GM12892 (cell line): ENCODE data around the gene TEX38.
"Not testable (repeated sequence)": the region's sequence is repeated elsewhere in the genome, so short reads cannot be mapped to it uniquely, and the experiment has no call there.

ENCODE experiments used
- POLR2A ChIP-seq: IDR thresholded peaks from 2 replicates; pipeline ENCODE4 v1.6.1; 2011; ENCODE audit warnings: low read depth, low read length, control low read depth
- TAF1 ChIP-seq: IDR thresholded peaks from 2 replicates; pipeline ENCODE4 v1.6.1; 2011; ENCODE audit warnings: low read depth, mild to moderate bottlenecking, control low read depth, low read length, borderline replicate concordance

DNA sequence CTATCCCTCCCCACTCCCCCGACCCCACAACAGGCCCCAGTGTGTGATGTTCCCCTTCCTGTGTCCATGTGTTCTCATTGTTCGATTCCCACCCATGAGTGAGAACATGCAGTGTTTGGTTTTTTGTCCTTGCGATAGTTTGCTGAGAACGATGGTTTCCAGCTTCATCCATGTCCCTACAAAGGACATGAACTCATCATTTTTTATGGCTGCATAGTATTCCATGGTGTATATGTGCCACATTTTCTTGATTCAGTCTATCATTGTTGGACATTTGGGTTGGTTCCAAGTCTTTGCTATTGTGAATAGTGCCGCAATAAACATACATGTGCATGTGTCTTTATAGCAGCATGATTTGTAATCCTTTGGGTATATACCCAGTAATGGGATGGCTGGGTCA lies 8.7 kb upstream of the TEX38 start:
- not testable (repeated sequence) for TF ChIP-seq POLR2A, TAF1
